Mammary epithelial cell (primary cell): ENCODE results near the gene AMBP.

Experiments
- EZH2 ChIP-seq: IDR thresholded peaks from 2 replicates; pipeline ENCODE4 v1.6.1; 2012; ENCODE audit warnings: low read length, inconsistent platforms, borderline replicate concordance
- TF ChIP-seq, protein P1 (sequence below), 2 donors: IDR thresholded peaks in 1 of 2; conservative IDR thresholded peaks in 1 of 2; 2 replicates each; pipeline ENCODE4 v1.5.1; 2011 to 2012; ENCODE audit warnings: inconsistent platforms in 2 of 2, low read length in 2 of 2, mild to moderate bottlenecking in 2 of 2, control low read depth in 1 of 2, low read depth in 1 of 2; ENCODE audit not compliant: insufficient read depth in 1 of 2; ENCODE audit errors: extremely low read depth in 1 of 2

DNA sequence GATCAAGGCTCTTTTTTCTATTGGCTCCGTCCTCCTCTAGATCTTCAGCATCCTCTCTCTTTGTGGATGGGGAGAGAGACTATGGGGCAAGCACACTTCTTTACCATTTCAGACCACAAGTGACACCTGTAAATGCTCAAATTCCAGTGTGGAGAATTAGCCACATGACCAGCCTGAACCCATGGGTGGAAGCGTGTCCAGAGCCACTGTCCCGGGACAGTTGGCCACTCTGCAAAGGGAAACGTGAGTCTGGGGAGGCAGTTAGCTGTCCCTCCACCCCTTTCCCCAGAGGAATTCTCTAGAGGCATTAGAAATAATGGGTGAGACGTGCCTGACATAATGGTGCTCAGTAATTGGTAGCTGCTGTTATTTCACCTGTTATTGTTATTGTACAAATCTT, 40.9 kb downstream of the AMBP start:
- no peak for TF ChIP-seq EZH2
- TF ChIP-seq, protein P1, sequence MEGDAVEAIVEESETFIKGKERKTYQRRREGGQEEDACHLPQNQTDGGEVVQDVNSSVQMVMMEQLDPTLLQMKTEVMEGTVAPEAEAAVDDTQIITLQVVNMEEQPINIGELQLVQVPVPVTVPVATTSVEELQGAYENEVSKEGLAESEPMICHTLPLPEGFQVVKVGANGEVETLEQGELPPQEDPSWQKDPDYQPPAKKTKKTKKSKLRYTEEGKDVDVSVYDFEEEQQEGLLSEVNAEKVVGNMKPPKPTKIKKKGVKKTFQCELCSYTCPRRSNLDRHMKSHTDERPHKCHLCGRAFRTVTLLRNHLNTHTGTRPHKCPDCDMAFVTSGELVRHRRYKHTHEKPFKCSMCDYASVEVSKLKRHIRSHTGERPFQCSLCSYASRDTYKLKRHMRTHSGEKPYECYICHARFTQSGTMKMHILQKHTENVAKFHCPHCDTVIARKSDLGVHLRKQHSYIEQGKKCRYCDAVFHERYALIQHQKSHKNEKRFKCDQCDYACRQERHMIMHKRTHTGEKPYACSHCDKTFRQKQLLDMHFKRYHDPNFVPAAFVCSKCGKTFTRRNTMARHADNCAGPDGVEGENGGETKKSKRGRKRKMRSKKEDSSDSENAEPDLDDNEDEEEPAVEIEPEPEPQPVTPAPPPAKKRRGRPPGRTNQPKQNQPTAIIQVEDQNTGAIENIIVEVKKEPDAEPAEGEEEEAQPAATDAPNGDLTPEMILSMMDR (conservative IDR thresholded peaks at IDR 0.05 in 1 of 2, IDR thresholded peaks at IDR 0.05 in 1 of 2; ENCODE audit: extremely low read depth in 1 of 2, insufficient read depth in 1 of 2, low read depth in 1 of 2, low read length in 2 of 2), result no peak
